Loucy (cell line): ENCODE data around the gene OAS1.

Source experiments
- H2AFZ ChIP-seq: fragments of 200-600 bp; sonication (generic); 2 replicates; pipeline ENCODE4 v1.6.0; 2016; ENCODE audit warnings: antibody characterized with exemption, mild to moderate bottlenecking, low read length, moderate library complexity
- H3F3A ChIP-seq: fragments of 200-600 bp; 2 replicates; pipeline ENCODE4 v1.6.0; 2016; ENCODE audit warnings: antibody characterized with exemption, low read depth, mild to moderate bottlenecking
- H3K27me3 ChIP-seq: fragments of 200-600 bp; sonication (generic); 2 replicates; pipeline ENCODE4 v1.6.1; 2014; ENCODE audit warnings: low read length, mild to moderate bottlenecking; ENCODE audit not compliant: insufficient read depth, poor library complexity, severe bottlenecking
- H3K36me3 ChIP-seq: fragments of 200-600 bp; sonication (generic); 2 replicates; pipeline ENCODE4 v1.6.1; 2016; ENCODE audit warnings: low read length; ENCODE audit not compliant: insufficient read depth
- H3K4me1 ChIP-seq: fragments of 200-600 bp; sonication (generic); 2 replicates; pipeline ENCODE4 v1.5.1; 2014; ENCODE audit warnings: low read length, mild to moderate bottlenecking; ENCODE audit not compliant: insufficient read depth, poor library complexity, severe bottlenecking
- H3K4me2 ChIP-seq: fragments of 200-600 bp; sonication (generic); 2 replicates; pipeline ENCODE4 v1.6.0; 2014; ENCODE audit warnings: antibody characterized with exemption, low read length, low read depth, mild to moderate bottlenecking; ENCODE audit not compliant: poor library complexity, severe bottlenecking
- H3K4me3 ChIP-seq: fragments of 200-600 bp; sonication (generic); 2 replicates; pipeline ENCODE4 v1.5.1; 2014; ENCODE audit warnings: low read length, mild to moderate bottlenecking, mixed read lengths; ENCODE audit not compliant: poor library complexity, severe bottlenecking
- H3K79me2 ChIP-seq: fragments of 200-600 bp; sonication (generic); 2 replicates; pipeline ENCODE4 v1.6.1; 2014; ENCODE audit warnings: low read length; ENCODE audit not compliant: insufficient read depth
- H3K9ac ChIP-seq: fragments of 200-600 bp; sonication (generic); 2 replicates; pipeline ENCODE4 v1.6.0; 2014; ENCODE audit warnings: mild to moderate bottlenecking, low read depth, low read length, moderate library complexity; ENCODE audit not compliant: poor library complexity, severe bottlenecking
- H3K9me2 ChIP-seq: fragments of 200-600 bp; sonication (generic); replicated peaks from 2 replicates; pipeline ENCODE4 v1.6.1; 2016; ENCODE audit warnings: low read depth, low read length, mixed read lengths
- H3K9me3 ChIP-seq: fragments of 200-600 bp; sonication (generic); 2 replicates; pipeline ENCODE4 v1.6.1; 2014; ENCODE audit warnings: mild to moderate bottlenecking, antibody characterized with exemption, low read length, low read depth; ENCODE audit not compliant: insufficient read depth
- H4K20me1 ChIP-seq: fragments of 200-600 bp; sonication (generic); 2 replicates; pipeline ENCODE4 v1.6.0; 2014; ENCODE audit warnings: antibody characterized with exemption, low read length, mild to moderate bottlenecking; ENCODE audit not compliant: insufficient read depth, poor library complexity, severe bottlenecking
- EZH2phosphoT487 ChIP-seq: fragments of 200-600 bp; IDR thresholded peaks from 2 replicates; pipeline ENCODE4 v1.6.1; 2018; ENCODE audit warnings: antibody characterized with exemption, mild to moderate bottlenecking, moderate library complexity, borderline replicate concordance
- TF ChIP-seq, protein P1 (sequence below): fragments of 200-600 bp; sonication (generic); conservative IDR thresholded peaks from 2 replicates; pipeline ENCODE4 v1.5.1; 2014; ENCODE audit warnings: mild to moderate bottlenecking, antibody characterized with exemption, low read length

OAS1 gene

DNA sequence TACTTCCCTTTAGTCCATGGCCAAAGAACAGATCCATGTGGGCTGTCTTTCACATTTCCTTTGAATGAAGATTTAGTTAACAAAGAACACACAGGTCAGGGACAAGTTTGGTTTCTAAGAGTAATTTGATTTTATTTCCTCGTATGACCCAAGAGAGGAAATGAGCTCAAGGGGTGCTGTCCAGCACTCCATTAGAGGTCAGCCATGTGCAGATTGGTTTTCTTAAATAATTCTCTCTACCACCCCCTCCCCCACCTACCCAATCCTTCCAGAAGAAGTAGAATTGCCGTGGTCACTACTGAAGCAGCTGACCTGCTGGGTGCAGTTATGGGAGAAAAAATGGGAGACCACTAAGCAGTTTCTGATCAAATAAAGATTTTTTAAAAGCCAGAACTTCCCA is 13.9 kb upstream of the OAS1 start:
- Histone ChIP-seq H3F3A (no peaks in the 10 kb centered on the region), H3K79me2 (no peaks in the 10 kb centered on the region), H3K9me3 (no peaks in the 10 kb centered on the region), H2AFZ (no peak overlapping the region), H3K36me3 (no peaks in the 10 kb centered on the region), H3K4me1 (no peaks in the 10 kb centered on the region), H3K4me2 (no peak overlapping the region), H3K27me3 (no peaks in the 10 kb centered on the region), H3K9me2 (no peaks in the 10 kb centered on the region), H4K20me1 (no peaks in the 10 kb centered on the region), H3K9ac (no peak overlapping the region), H3K4me3 (no peak overlapping the region)
- no peak for TF ChIP-seq EZH2phosphoT487
- TF ChIP-seq, protein P1, sequence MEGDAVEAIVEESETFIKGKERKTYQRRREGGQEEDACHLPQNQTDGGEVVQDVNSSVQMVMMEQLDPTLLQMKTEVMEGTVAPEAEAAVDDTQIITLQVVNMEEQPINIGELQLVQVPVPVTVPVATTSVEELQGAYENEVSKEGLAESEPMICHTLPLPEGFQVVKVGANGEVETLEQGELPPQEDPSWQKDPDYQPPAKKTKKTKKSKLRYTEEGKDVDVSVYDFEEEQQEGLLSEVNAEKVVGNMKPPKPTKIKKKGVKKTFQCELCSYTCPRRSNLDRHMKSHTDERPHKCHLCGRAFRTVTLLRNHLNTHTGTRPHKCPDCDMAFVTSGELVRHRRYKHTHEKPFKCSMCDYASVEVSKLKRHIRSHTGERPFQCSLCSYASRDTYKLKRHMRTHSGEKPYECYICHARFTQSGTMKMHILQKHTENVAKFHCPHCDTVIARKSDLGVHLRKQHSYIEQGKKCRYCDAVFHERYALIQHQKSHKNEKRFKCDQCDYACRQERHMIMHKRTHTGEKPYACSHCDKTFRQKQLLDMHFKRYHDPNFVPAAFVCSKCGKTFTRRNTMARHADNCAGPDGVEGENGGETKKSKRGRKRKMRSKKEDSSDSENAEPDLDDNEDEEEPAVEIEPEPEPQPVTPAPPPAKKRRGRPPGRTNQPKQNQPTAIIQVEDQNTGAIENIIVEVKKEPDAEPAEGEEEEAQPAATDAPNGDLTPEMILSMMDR = no peak

DNA sequence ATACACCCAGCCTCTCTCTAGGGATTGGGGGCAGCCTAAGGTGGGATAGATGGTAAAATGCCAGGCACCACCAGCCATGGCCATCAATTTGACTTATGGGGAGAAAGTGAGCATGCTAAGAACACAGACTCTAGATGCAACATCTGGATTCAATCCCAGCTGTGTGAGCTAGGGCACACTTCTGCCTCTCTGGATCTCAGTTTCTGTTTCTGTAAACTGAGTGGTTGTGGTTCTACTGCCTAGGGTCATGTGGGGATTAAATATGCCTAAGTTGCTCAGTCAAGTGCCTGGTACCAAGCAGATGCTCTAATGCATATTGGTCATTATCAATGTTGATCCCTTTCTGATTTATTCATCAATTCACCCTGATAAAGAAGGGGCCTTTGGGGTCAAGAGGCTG is 12.6 kb upstream of the OAS1 start:
- Histone ChIP-seq H3K9me2 (no peaks in the 10 kb centered on the region), H4K20me1 (no peaks in the 10 kb centered on the region), H3K79me2 (no peaks in the 10 kb centered on the region), H3K4me1 (no peaks in the 10 kb centered on the region), H3K4me3 (no peak overlapping the region), H2AFZ (no peak overlapping the region), H3K9ac (no peak overlapping the region), H3K27me3 (no peaks in the 10 kb centered on the region), H3F3A (no peaks in the 10 kb centered on the region), H3K4me2 (no peak overlapping the region), H3K36me3 (no peaks in the 10 kb centered on the region), H3K9me3 (no peaks in the 10 kb centered on the region)
- no peak for TF ChIP-seq EZH2phosphoT487
- TF ChIP-seq, protein P1 = no peak

DNA sequence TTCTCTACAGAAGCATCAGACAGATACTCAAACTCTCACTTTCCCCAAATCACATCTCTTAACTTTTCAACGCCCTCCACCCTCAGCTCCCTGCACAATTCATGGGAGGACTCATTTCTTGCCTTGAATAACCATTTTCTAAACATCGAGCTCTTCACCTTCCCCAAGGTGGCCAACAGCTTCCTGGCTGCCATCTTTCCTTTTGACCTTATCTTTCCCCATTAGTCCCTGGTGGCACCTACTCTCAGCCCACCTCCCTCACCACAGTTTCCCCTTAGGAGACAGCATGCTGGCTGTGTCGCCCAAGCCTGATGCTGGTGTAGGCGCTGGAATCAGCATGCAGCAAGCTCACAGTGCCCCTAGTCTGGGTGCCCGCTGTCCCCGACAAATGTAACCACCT is 8.4 kb upstream of the OAS1 start:
- H3K36me3 ChIP-seq = no peaks in the 10 kb centered on the region
- H2AFZ ChIP-seq = no peak overlapping the region
- no peaks in the 10 kb centered on the region for H3F3A ChIP-seq
- H3K4me1 ChIP-seq = peaks cover 14% of the 10 kb centered on the region
- no peaks in the 10 kb centered on the region for H3K9me3 ChIP-seq
- H4K20me1 ChIP-seq = no peaks in the 10 kb centered on the region
- H3K4me2 ChIP-seq = no peak overlapping the region
- no peak overlapping the region for H3K4me3 ChIP-seq
- H3K79me2 ChIP-seq = no peaks in the 10 kb centered on the region
- no peak overlapping the region for H3K9ac ChIP-seq
- TF ChIP-seq EZH2phosphoT487 = no peak
- TF ChIP-seq, protein P1 = no peak
- no peaks in the 10 kb centered on the region for H3K27me3 ChIP-seq
- no peaks in the 10 kb centered on the region for H3K9me2 ChIP-seq
